Stimulated activated memory B cell treated with anti-CD40 and anti-IgM and Interleukin-4, amounts not matched to agents 10 μg/mL and 1 μg/mL and 100 μg/mL, for 72 hours (primary cell): ENCODE measurements around the gene BRF1.

Source experiments
- ATAC-seq: fragments of 150-1000 bp; cut with Tn5 transposase; 2 replicates; pipeline ENCODE4 v1.10.0; 2021
- H3K27ac Mint-ChIP-seq: one replicate; pipeline ENCODE4 v1.8.0; 2022; ENCODE audit warnings: mild to moderate bottlenecking, mixed read lengths
- H3K27me3 Mint-ChIP-seq: one replicate; pipeline ENCODE4 v1.8.0; 2022; ENCODE audit warnings: mixed read lengths
- H3K36me3 Mint-ChIP-seq: one replicate; pipeline ENCODE4 v1.8.0; 2022; ENCODE audit warnings: mixed read lengths
- H3K4me1 Mint-ChIP-seq: one replicate; pipeline ENCODE4 v1.8.0; 2022; ENCODE audit warnings: mixed read lengths
- H3K4me3 Mint-ChIP-seq: one replicate; pipeline ENCODE4 v1.8.0; 2022; ENCODE audit warnings: mild to moderate bottlenecking, moderate library complexity, mixed read lengths
- H3K9me3 Mint-ChIP-seq: one replicate; pipeline ENCODE4 v1.8.0; 2022; ENCODE audit warnings: mixed read lengths

The BRF1 gene

GRCh38 chr14:105201156-105201924 is 99.5 kb downstream of the BRF1 start:
- peak; percentile 21 for ATAC-seq
- H3K27ac Mint-ChIP-seq = peak overlapping the region; percentile 32
- H3K27me3 Mint-ChIP-seq = peaks cover 84% of the 10 kb centered on the region
- no peak overlapping the region for H3K4me3 Mint-ChIP-seq
- H3K4me1 Mint-ChIP-seq = peaks cover 34% of the 10 kb centered on the region
- no peaks in the 10 kb centered on the region for H3K9me3 Mint-ChIP-seq
- no peaks in the 10 kb centered on the region for H3K36me3 Mint-ChIP-seq

GRCh38 chr14:105200641-105201040 is 100.2 kb downstream of the BRF1 start:
- no peak for ATAC-seq
- Mint-ChIP-seq H3K4me1 (peaks cover 40% of the 10 kb centered on the region), H3K27me3 (peaks cover 84% of the 10 kb centered on the region), H3K9me3 (no peaks in the 10 kb centered on the region), H3K4me3 (no peak overlapping the region), H3K27ac (no peak overlapping the region), H3K36me3 (no peaks in the 10 kb centered on the region)

DNA sequence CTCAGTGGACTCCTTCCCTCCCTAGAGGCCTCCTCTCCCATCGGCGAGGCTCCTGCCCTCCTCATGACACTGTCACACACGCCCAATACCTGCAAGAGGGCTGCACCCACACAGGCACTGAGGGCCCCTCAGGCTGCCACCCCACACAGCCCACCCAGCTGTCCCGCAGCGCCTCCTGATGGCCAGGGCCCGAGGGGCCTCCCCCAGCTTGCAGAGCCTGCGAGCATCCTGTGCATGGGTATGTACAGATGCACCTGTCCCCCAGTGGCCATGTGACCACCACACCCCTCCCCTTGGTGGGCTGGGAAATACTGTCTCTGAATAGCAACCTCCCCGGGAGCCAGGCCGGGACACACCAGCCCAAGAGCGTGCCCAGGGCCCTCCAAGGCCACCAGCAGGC is 100.7 kb downstream of the BRF1 start:
- ATAC-seq = no peak
- no peaks in the 10 kb centered on the region for H3K36me3 Mint-ChIP-seq
- H3K4me1 Mint-ChIP-seq = peaks cover 42% of the 10 kb centered on the region
- H3K4me3 Mint-ChIP-seq = no peak overlapping the region
- H3K27ac Mint-ChIP-seq = no peak overlapping the region
- H3K9me3 Mint-ChIP-seq = no peaks in the 10 kb centered on the region
- H3K27me3 Mint-ChIP-seq = peaks cover 83% of the 10 kb centered on the region

GRCh38 chr14:105199093-105199492 is 101.7 kb downstream of the BRF1 start:
- peaks cover 82% of the 10 kb centered on the region for H3K27me3 Mint-ChIP-seq
- no peak for ATAC-seq
- H3K36me3 Mint-ChIP-seq = no peaks in the 10 kb centered on the region
- no peak overlapping the region for H3K4me3 Mint-ChIP-seq
- H3K27ac Mint-ChIP-seq = no peak overlapping the region
- H3K9me3 Mint-ChIP-seq = no peaks in the 10 kb centered on the region
- peaks cover 40% of the 10 kb centered on the region for H3K4me1 Mint-ChIP-seq

- ATAC-seq = no peak
- H3K9me3 Mint-ChIP-seq = no peaks in the 10 kb centered on the region
- no peaks in the 10 kb centered on the region for H3K36me3 Mint-ChIP-seq
- no peak overlapping the region for H3K4me3 Mint-ChIP-seq
- H3K4me1 Mint-ChIP-seq = peaks cover 42% of the 10 kb centered on the region
- H3K27me3 Mint-ChIP-seq = peaks cover 84% of the 10 kb centered on the region
- H3K27ac Mint-ChIP-seq = no peak overlapping the region
Observed at GRCh38 chr14:105198588-105198987, 102.2 kb downstream of the BRF1 start.

DNA sequence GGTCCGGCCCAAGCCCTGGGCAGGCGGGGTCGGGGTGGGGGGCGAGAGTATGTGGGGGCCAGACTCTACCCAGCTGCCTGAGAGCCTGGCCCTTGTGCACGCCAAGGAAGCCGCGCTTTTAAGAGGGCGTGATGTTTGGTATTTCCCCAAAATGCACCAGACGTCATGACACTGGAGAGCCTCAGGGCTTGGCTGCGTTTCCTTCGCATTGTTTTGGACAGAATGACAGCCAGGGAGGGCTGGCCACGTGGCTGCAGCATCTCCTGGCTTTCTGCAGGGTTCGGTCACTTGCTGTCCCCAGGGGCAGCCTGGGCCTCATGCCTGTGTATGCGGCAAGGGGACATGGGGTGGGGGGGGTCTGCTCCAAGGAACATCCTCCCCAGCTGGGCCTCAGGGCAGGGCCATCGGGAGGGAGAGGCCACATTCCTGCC is 103.6 kb downstream of the BRF1 start:
- no peaks in the 10 kb centered on the region for H3K36me3 Mint-ChIP-seq
- peaks cover 78% of the 10 kb centered on the region for H3K27me3 Mint-ChIP-seq
- ATAC-seq = peak; percentile 55
- no peaks in the 10 kb centered on the region for H3K9me3 Mint-ChIP-seq
- no peak overlapping the region for H3K27ac Mint-ChIP-seq
- peaks cover 47% of the 10 kb centered on the region for H3K4me1 Mint-ChIP-seq
- no peak overlapping the region for H3K4me3 Mint-ChIP-seq

DNA sequence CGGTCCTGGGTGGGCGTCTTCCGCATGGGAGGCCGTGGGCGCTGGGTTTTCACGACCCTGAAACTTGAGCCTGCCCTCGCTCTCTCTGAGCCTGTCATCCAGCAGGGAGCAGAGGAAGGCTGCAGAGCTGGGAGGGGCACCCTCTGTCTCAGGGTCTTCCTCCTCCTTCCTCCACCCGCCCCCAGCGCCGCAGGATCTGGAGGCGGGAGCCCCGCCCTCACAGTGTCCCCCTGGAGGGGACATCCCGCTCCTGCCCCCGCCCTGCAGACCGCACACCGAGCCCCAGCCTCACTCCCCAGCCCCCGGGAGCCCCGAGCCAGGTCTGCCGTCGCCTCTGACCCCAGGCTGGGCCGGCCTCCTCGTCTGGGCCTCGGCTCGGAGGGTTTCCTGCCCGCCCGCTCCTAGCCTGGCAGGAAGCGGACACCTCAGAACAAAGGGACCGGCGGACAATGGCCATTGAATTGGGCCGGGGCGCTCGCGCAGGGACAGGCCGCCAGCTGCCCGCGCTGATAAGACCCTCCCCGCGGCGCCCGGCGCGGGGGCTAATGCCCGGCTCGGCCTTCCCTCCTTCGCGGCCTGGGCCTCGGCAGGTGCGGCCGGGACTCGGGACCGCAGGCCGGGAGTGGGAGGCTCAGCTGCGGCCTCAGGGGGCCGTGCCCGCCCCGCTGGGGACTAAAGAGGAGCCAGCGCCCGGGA is 104.4 kb downstream of the BRF1 start:
- no peak overlapping the region for H3K4me3 Mint-ChIP-seq
- no peaks in the 10 kb centered on the region for H3K36me3 Mint-ChIP-seq
- no peak for ATAC-seq
- no peaks in the 10 kb centered on the region for H3K9me3 Mint-ChIP-seq
- no peak overlapping the region for H3K27ac Mint-ChIP-seq
- peaks cover 74% of the 10 kb centered on the region for H3K27me3 Mint-ChIP-seq
- H3K4me1 Mint-ChIP-seq = peaks cover 40% of the 10 kb centered on the region

DNA sequence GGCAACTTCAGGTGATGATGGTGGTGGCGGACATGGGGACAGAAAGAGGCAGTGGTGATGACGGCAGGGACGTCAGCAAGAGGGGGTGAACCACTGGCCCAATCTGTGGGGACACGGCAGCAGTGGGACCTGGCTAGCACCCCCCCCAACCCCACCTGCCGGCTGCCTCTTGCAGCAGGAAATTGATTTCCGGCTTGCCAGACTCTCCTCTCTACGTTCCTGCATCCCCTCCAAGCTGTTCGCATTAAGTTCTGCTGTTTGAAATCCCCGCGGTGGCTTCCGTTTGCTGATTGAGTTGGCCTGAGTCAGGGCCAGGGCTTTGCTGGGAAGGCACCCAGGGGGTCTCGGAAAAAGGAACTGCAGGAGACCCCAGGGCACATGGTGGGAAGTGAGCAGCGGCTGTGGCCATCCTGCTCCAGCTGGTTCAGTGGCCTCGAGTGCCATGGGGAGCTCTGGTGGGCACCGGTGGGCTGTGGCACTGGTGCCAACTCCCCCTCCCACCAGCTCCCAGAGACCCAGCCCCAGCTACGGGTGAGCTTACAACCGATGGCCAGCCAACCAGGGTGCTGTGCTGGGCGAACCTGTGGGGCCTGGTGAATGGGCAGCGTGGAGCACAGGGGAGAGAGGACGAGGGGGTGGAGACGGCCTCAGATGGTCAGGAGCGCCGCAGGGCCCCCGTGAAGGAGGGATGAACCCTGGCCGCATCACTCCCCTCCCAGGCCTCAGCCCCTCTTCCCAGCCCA is 105.1 kb downstream of the BRF1 start:
- H3K27ac Mint-ChIP-seq = no peak overlapping the region
- H3K27me3 Mint-ChIP-seq = peaks cover 76% of the 10 kb centered on the region
- peaks cover 47% of the 10 kb centered on the region for H3K4me1 Mint-ChIP-seq
- H3K4me3 Mint-ChIP-seq = no peak overlapping the region
- H3K36me3 Mint-ChIP-seq = no peaks in the 10 kb centered on the region
- ATAC-seq = no peak
- no peaks in the 10 kb centered on the region for H3K9me3 Mint-ChIP-seq

DNA sequence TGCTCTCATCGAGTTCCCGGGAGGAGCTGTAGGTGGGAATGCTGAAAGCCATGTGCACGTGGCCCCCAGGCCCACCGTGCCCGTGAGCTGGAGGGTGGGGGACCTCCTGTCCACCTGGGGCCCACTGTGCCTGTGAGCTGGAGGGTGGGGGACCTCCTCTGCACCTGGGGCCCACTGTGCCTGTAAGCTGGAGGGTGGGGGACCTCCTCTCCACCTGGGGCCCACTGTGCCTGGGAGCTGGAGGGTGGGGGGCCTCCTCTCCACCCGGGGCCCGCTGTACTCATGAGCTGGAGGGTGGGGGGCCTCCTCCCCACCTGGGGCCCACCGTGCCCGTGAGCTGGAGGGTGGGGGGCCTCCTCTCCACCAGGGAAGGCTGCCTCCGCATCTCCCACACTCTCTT is 105.8 kb downstream of the BRF1 start:
- H3K27me3 Mint-ChIP-seq = peaks cover 76% of the 10 kb centered on the region
- H3K4me3 Mint-ChIP-seq = no peak overlapping the region
- H3K36me3 Mint-ChIP-seq = no peaks in the 10 kb centered on the region

DNA sequence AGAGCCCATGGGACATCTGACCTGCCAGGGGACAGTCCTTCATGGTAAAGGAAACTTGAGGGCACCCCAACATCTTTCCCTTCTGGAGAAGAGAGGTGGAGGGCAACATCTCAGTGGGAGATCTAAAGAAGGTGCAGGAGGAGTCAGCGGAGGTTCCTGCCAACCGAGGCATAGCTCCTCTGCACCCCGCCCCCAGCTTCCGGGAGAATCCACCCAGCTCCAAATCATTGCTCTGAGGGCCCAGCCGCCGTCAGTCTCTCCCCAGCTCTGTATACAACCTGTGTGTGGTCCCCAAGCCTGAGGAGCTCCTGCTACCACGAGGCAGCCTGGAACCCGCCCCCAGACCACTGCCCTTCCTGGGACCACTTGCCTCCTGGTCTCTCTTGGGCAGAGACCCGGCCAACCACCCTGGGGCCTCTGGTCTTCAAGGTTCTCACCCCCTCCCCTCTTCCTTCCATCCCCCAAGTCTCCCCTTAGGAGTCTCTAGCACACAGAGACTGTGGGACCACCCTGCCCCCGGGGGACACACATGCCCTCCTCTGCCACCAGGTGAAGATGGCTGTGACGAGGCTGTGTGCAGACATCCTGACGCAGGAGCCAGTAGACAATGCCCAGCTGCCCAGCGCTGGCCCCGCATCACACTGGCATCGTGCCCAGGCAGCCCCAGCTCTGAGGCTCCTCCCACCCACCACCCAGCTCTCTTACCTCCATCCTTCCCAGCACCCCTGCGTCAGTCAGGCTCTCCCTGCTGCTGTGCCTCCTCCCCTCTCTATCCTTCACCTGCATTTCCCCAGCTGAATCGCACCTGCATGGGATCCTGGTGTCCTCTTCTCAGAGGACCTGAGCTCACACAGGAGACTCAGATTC is 106.7 kb downstream of the BRF1 start:
- Mint-ChIP-seq H3K9me3 (no peaks in the 10 kb centered on the region), H3K27me3 (peaks cover 76% of the 10 kb centered on the region), H3K27ac (peak overlapping the region; percentile 8), H3K4me3 (peak overlapping the region; percentile 34), H3K36me3 (no peaks in the 10 kb centered on the region), H3K4me1 (peaks cover 51% of the 10 kb centered on the region)
- peak; percentile 8 for ATAC-seq

More for the DNA sequence above, 105.8 kb downstream of the BRF1 start:
- peak overlapping the region; percentile 8 for H3K27ac Mint-ChIP-seq
- peaks cover 51% of the 10 kb centered on the region for H3K4me1 Mint-ChIP-seq
- no peak for ATAC-seq
- H3K9me3 Mint-ChIP-seq = no peaks in the 10 kb centered on the region

DNA sequence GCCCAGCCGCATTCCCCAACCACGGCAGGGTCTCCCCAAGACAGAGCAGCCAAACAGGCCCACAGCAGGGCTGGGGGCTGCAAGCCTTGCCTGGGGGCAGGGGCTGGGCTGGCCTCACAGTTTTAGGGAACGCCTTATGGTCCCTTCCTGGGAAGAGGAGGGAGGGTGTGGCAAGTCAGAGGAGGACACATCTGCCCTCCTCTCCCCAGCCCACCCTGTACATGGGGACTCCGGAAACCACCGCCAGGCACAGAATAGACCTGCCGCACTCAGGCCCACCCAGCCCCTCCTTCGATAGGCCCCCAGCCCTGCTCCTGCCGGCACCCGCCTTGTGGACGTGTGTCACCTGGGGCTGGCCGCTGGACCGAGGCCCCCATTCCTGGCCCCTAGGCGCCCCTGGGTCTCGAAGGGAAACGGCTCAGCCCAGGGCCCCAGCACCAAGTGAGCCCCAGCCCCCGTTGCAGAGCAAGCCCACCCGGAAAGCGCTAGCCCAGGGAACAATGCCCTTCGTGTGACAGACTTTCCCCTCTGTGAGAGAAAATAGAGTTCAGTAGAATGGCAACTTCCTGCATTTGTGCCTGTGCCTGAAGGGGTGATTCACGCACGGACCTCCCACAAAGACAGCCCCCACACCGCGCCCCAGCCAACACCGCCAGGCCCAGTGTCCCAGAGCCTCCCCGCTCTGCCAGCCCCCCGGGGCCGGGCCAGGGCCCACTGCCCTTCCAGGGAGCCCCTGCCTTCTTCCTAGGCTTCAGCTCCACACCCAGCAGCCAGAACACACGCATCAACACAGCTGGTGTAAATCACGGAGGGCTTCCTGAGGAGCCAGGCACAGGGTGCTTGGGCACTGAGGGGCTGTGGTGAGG is 107.7 kb downstream of the BRF1 start:
- Mint-ChIP-seq H3K36me3 (no peaks in the 10 kb centered on the region), H3K9me3 (peaks cover 2% of the 10 kb centered on the region), H3K4me3 (peak overlapping the region; percentile 26), H3K4me1 (peaks cover 48% of the 10 kb centered on the region), H3K27me3 (peaks cover 76% of the 10 kb centered on the region), H3K27ac (peak overlapping the region; percentile 27)
- ATAC-seq = peak; percentile 37

GRCh38 chr14:105187935-105188524 is 112.8 kb downstream of the BRF1 start:
- H3K4me1 Mint-ChIP-seq = peaks cover 21% of the 10 kb centered on the region
- no peak overlapping the region for H3K4me3 Mint-ChIP-seq
- peaks cover 80% of the 10 kb centered on the region for H3K27me3 Mint-ChIP-seq
- no peak overlapping the region for H3K27ac Mint-ChIP-seq
- H3K36me3 Mint-ChIP-seq = no peaks in the 10 kb centered on the region
- no peak for ATAC-seq
- H3K9me3 Mint-ChIP-seq = peaks cover 4% of the 10 kb centered on the region

GRCh38 chr14:105187116-105187515 is 113.7 kb downstream of the BRF1 start:
- no peak for ATAC-seq
- Mint-ChIP-seq H3K27me3 (peaks cover 80% of the 10 kb centered on the region), H3K9me3 (peaks cover 4% of the 10 kb centered on the region), H3K27ac (no peak overlapping the region), H3K4me3 (no peak overlapping the region), H3K36me3 (no peaks in the 10 kb centered on the region), H3K4me1 (peaks cover 17% of the 10 kb centered on the region)

- no peak overlapping the region for H3K4me3 Mint-ChIP-seq
- H3K4me1 Mint-ChIP-seq = peaks cover 11% of the 10 kb centered on the region
- peaks cover 4% of the 10 kb centered on the region for H3K9me3 Mint-ChIP-seq
- H3K27me3 Mint-ChIP-seq = peaks cover 73% of the 10 kb centered on the region
- no peak overlapping the region for H3K27ac Mint-ChIP-seq
- no peaks in the 10 kb centered on the region for H3K36me3 Mint-ChIP-seq
- ATAC-seq = no peak
Observed at GRCh38 chr14:105185973-105186372, 114.8 kb downstream of the BRF1 start.
